ENCODE results near the gene DDX1. TPM values are rescaled to one million over a fixed set of nuclear protein-coding genes. Genes with fewer than 3 reads are reported as not detected.

The DDX1 gene
- total RNA-seq, 1 donor from 2014 or later, result 89.9 TPM

- no peak overlapping the region for H3K4me3 Mint-ChIP-seq (ENCODE audit: unreplicated experiment)
- H3K27ac Mint-ChIP-seq (ENCODE audit: unreplicated experiment), result no peak overlapping the region
- no peaks in the 10 kb centered on the region for H3K27me3 Mint-ChIP-seq (ENCODE audit: low read depth)
- peaks cover 24% of the 10 kb centered on the region for H3K4me1 Mint-ChIP-seq (ENCODE audit: low read depth)
- H3K9me3 Mint-ChIP-seq (ENCODE audit: low read depth), result no peaks in the 10 kb centered on the region
- H3K36me3 Mint-ChIP-seq (ENCODE audit: low read depth), result peaks cover 39% of the 10 kb centered on the region
- no peak for TF ChIP-seq CTCF (IDR thresholded peaks at IDR 0.05)
- no peak for DNase-seq (ENCODE audit: low spot score)
These were observed 38.7 kb downstream of the DDX1 start for GRCh38 chr2:15630121-15630977.

DNA sequence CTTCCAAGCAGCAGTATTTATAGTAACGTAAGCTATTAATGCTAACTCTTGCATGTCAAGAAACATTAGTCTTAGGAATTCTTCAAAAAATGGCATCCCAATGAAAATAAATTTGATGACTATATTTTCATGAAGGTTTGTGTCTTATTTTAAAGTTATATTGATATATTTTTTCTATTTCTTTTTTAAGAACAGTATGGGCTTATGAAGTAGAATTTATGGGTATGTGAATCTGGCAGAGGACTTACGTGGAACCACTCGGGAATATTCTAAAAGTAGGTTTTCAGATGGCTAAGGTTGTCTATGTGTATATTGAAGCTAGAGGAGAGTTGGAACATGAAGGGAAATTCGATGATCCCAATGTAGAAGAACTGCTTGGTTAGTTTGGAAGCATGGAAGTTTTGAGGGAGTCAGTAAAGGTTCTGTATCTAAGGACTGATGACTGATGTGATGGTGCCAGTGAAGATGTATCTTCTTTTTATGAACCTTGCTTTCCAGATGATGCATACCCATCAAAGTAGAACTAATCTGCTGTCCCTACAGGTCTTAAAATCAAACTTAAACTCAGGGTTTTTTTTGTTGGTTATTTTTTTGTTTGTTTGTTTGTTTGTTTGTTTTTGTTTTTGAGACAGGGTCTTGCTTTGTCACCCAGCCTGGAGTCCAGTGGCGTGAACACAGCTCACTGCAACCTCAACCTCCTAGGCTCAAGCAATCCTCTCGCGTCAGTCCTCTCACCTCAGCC, 39.5 kb downstream of the DDX1 start:
- no peak for DNase-seq (ENCODE audit: low spot score)
- Mint-ChIP-seq H3K4me3 (ENCODE audit: unreplicated experiment) (no peak overlapping the region), H3K9me3 (ENCODE audit: low read depth) (no peaks in the 10 kb centered on the region), H3K36me3 (ENCODE audit: low read depth) (peaks cover 33% of the 10 kb centered on the region), H3K27me3 (ENCODE audit: low read depth) (no peaks in the 10 kb centered on the region), H3K27ac (ENCODE audit: unreplicated experiment) (no peak overlapping the region), H3K4me1 (ENCODE audit: low read depth) (peaks cover 32% of the 10 kb centered on the region)
- no peak for TF ChIP-seq CTCF (IDR thresholded peaks at IDR 0.05)

GRCh38 chr2:15631883-15632282, 40.2 kb downstream of the DDX1 start:
- Mint-ChIP-seq H3K4me3 (ENCODE audit: unreplicated experiment) (no peak overlapping the region), H3K4me1 (ENCODE audit: low read depth) (peaks cover 37% of the 10 kb centered on the region), H3K27me3 (ENCODE audit: low read depth) (no peaks in the 10 kb centered on the region), H3K36me3 (ENCODE audit: low read depth) (peaks cover 33% of the 10 kb centered on the region), H3K9me3 (ENCODE audit: low read depth) (no peaks in the 10 kb centered on the region), H3K27ac (ENCODE audit: unreplicated experiment) (no peak overlapping the region)
- DNase-seq (ENCODE audit: low spot score), result no peak
- no peak for TF ChIP-seq CTCF (IDR thresholded peaks at IDR 0.05)

- TF ChIP-seq CTCF (IDR thresholded peaks at IDR 0.05), result no peak
- Mint-ChIP-seq H3K27ac (ENCODE audit: unreplicated experiment) (no peak overlapping the region), H3K27me3 (ENCODE audit: low read depth) (no peaks in the 10 kb centered on the region), H3K4me1 (ENCODE audit: low read depth) (peaks cover 48% of the 10 kb centered on the region), H3K9me3 (ENCODE audit: low read depth) (no peaks in the 10 kb centered on the region), H3K36me3 (ENCODE audit: low read depth) (peaks cover 31% of the 10 kb centered on the region), H3K4me3 (ENCODE audit: unreplicated experiment) (no peak overlapping the region)
- DNase-seq (ENCODE audit: low spot score), result no peak
These were observed 41.6 kb downstream of the DDX1 start for GRCh38 chr2:15633043-15633970.

GRCh38 chr2:15633971-15634346, 42.3 kb downstream of the DDX1 start:
- H3K9me3 Mint-ChIP-seq (ENCODE audit: low read depth), result no peaks in the 10 kb centered on the region
- DNase-seq (ENCODE audit: low spot score), result no peak
- H3K36me3 Mint-ChIP-seq (ENCODE audit: low read depth), result peaks cover 28% of the 10 kb centered on the region
- H3K4me1 Mint-ChIP-seq (ENCODE audit: low read depth), result peaks cover 54% of the 10 kb centered on the region
- no peak overlapping the region for H3K4me3 Mint-ChIP-seq (ENCODE audit: unreplicated experiment)
- H3K27me3 Mint-ChIP-seq (ENCODE audit: low read depth), result no peaks in the 10 kb centered on the region
- no peak for TF ChIP-seq CTCF (IDR thresholded peaks at IDR 0.05)
- H3K27ac Mint-ChIP-seq (ENCODE audit: unreplicated experiment), result no peak overlapping the region

Measured in chondrocyte (in vitro differentiated cells).